NCI-H1436 (cell line): ENCODE measurements around the gene DHX36.

Experiments
- DNase-seq: peaks from one replicate; lab custom pipeline; 2025; lab: John Stamatoyannopoulos, UW

The DHX36 gene

GRCh38 chr3:154224866-154225265, 99.4 kb downstream of the DHX36 start:
- no peak for DNase-seq

GRCh38 chr3:154224366-154224765, 99.9 kb downstream of the DHX36 start:
- DNase-seq: no peak

- DNase-seq: no peak
Measured at GRCh38 chr3:154223519-154223918, 100.8 kb downstream of the DHX36 start.
